Effector memory CD8-positive, alpha-beta T cell (primary cell): ENCODE data around the gene POP4.
A peak's percentile ranks its signal among the peaks of the same experiment; 100 is the strongest.
"Not testable (repeated sequence)": the region's sequence is repeated elsewhere in the genome, so short reads cannot be mapped to it uniquely, and the experiment has no call there.

Source experiments
- ATAC-seq: fragments of 150-1000 bp; cut with Tn5 transposase; replicated peaks from 2 replicates; pipeline ENCODE4 v1.10.0; 2021; ENCODE audit warnings: mild to moderate bottlenecking, moderate library complexity
- DNase-seq, 3 experiments: peaks; one replicate each; pipeline ENCODE4 v3.0.0; 2021
- H3K27ac Mint-ChIP-seq, 2 donors: one replicate each; pipeline ENCODE4 v1.8.0; 2022; ENCODE audit warnings: mild to moderate bottlenecking in 2 of 2, mixed read lengths in 2 of 2, moderate library complexity in 2 of 2
- H3K27me3 Mint-ChIP-seq, 2 donors: one replicate each; pipeline ENCODE4 v1.8.0; 2022; ENCODE audit warnings: mixed read lengths in 2 of 2
- H3K36me3 Mint-ChIP-seq: one replicate; pipeline ENCODE4 v1.8.0; 2022; ENCODE audit warnings: mild to moderate bottlenecking, moderate library complexity, mixed read lengths; ENCODE audit not compliant: insufficient read depth
- H3K4me1 Mint-ChIP-seq, 2 donors: one replicate each; pipeline ENCODE4 v1.8.0; 2022; ENCODE audit warnings: low read depth in 2 of 2, mixed read lengths in 2 of 2
- H3K4me3 Mint-ChIP-seq, 2 donors: one replicate each; pipeline ENCODE4 v1.8.0; 2022; ENCODE audit warnings: mild to moderate bottlenecking in 2 of 2, mixed read lengths in 2 of 2, moderate library complexity in 2 of 2
- H3K9me3 Mint-ChIP-seq, 2 donors: one replicate each; pipeline ENCODE4 v1.8.0; 2022; ENCODE audit warnings: mixed read lengths in 2 of 2

Gene POP4

DNA sequence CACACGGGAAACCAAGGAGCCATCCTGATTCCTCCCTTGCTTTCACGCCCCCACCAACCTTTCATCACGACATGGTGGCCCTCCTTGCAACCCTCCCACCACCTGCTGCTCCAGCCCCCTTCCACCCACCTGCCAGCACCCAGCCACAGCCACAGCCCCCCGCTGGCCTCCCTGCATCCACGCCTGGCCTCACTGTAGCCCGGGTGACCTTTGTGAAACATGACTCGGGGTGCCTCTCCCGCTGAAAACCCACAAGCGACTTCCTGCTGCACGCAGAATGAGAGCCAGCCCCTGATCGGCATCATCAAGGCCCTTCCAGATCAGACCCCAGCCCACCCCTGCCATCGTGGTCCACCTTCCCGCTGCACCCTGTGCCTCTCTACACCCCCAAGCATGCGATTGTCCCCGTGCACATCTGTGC, 14.9 kb downstream of the POP4 start:
- Mint-ChIP-seq H3K4me1 (peaks cover 49 to 59% of the 10 kb centered on the region in 2 donors), H3K4me3 (peak overlapping the region; percentile 83 to 84), H3K27ac (peak overlapping the region; percentile 20 to 97), H3K36me3 (peaks cover 16% of the 10 kb centered on the region), H3K9me3 (no peaks in the 10 kb centered on the region), H3K27me3 (no peaks in the 10 kb centered on the region)
- ATAC-seq (no peak), DNase-seq (no peak)

DNA sequence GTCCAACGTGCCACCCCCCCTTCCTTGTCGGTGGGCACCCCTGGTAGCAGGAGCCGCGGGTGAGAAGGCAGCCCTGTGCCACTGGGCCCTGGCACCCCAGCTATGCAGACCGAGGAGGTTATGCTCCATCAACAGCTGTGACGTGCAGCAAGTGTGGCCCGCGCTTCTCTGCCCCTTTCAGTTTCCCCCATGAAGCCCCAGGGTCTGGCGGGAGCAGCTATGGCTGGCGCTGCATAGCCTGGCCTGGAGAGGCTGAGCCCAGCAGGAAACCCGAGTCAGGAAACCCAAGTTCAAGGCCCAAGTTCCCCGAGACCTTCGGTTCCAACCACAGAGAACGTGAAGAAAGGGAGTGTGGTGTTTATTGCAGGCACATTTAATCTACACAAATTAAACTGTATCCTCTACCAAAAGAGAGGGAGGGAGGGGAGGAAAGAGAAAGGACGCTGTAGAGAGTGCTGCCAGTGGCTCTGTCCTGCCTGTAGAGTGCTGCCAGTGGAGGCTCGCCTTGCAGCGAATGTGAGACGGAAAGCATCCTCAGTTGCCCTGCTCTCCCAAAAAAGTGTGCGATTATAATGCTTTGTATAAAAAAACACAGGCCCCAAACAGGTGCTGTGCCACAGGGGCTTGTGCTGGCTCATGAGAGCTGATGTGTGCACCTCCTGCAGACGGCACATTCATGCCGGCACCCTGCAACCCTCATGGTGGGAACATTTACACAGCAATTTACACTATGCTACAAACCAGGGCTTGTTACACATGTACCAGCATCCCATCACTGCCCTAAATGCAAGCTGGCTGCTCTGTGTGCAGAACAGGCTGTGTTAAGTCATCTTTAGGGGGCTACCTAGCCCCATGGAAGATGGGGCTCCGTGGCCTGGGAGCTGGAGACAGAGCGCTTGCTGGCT, 16.3 kb downstream of the POP4 start:
- peak overlapping the region; percentile 96 to 97 for H3K27ac Mint-ChIP-seq
- DNase-seq (peak; percentile 41 to 60 (median 56)), ATAC-seq (peak; percentile 77)
- no peaks in the 10 kb centered on the region for H3K27me3 Mint-ChIP-seq
- peak overlapping the region; percentile 83 to 84 for H3K4me3 Mint-ChIP-seq
- H3K4me1 Mint-ChIP-seq = peaks cover 54 to 55% of the 10 kb centered on the region in 2 donors
- peaks cover 5% of the 10 kb centered on the region for H3K36me3 Mint-ChIP-seq
- no peaks in the 10 kb centered on the region for H3K9me3 Mint-ChIP-seq

DNA sequence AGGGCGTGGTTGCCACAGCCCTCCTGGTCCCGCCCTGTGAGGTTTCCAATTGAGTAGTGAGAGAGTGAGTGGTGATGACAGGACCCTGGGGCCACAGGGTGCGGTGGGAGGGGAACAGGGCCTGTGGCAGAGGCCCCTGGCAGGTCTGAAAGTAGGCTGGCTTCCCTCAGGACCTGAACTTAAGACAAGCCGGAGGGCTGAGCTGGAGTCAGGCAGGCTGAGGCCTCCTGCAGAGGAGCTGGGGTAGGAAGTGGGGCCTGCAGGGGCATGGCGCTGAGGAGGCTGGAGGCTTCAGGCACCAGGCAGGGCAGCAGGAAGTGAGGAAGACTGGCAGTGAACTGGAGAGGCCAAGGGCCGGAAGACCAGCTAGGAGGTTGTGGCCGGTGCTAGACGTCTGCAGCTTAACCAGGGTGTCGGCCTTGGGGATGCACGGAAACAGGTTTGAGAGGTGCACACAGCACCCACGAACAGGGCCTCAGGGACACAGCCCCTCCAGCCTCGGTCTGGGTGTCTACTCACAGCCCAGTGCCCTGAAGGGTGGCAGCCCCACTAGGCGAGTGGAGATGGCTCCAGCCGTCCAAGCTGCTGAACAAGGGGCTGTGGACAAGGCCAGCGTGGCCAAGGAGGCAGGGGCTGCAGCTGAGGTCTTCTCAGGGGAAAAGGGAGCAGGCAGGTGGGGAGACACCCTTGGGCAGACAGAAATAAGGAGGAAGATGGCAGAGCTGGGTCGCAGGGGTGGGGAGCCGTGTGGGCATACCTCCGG, 17.8 kb downstream of the POP4 start:
- H3K4me1 Mint-ChIP-seq = peaks cover 54% of the 10 kb centered on the region in 2 donors
- H3K9me3 Mint-ChIP-seq = no peaks in the 10 kb centered on the region
- H3K36me3 Mint-ChIP-seq = peaks cover 5% of the 10 kb centered on the region
- peak; percentile 27 to 36 (median 35) for DNase-seq
- H3K27me3 Mint-ChIP-seq = no peaks in the 10 kb centered on the region
- peak overlapping the region; percentile 83 to 84 for H3K4me3 Mint-ChIP-seq
- peak; percentile 57 for ATAC-seq
- H3K27ac Mint-ChIP-seq = peak overlapping the region; percentile 96 to 97

DNA sequence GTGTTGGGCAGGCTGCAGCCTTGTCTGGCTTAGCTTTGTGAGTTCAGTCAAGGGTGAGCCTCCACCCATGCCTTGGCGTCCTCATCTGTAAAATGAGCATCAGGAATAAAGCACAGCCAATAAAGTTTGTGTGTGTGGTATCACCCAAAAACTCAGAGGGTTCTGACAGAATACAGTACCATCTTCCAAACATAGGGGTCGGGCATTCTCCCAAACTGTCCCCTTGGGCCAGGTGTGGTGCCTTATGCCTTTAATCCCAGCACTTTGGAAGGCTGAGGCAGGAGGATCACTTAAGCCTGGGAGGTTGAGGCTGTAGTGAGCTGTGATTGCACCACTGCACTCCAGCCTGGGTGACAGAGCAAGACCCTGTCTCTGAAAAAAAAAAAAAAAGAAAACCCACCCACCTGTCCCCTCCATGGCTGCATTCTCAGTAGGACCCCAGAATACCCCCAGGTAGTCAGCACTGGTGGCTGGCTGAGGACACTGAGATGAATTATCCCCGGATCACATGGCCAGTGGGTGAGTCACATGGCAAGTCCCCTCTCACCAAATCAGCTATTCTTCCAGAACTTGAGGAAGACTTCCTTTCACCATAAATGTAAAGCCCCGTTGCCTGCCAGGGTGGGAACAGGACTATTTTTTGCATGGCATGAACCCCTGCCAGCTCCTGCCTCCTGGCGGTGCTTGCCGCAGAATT, 18.6 kb downstream of the POP4 start:
- H3K9me3 Mint-ChIP-seq = no peaks in the 10 kb centered on the region
- no peak for DNase-seq

DNA sequence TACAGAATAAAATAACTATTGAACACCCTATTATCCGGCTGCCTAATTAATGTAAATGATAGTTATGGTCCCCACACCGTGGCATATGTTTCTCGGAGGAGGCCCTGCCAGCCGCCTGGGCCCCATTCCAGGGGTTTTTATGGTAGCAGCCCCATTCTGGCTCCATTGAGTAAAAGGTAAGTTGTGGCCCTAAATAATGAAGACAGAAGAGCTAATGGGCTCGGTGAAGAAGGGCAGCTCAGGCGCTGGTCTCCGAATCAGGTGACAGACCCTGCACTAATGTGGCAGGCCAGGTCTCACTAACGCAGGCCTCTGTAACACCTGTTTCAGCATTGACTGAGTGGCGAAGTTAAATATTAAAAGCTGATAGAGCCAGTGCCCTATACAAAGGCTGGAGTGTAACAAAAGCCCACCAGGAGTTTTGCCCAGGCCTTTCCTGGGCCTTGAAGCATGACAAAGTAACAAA, 19.1 kb downstream of the POP4 start:
- Mint-ChIP-seq H3K4me3 (peak overlapping the region; percentile 18 to 84), H3K9me3 (no peaks in the 10 kb centered on the region), H3K27ac (peak overlapping the region; percentile 31 to 97), H3K4me1 (peaks cover 54% of the 10 kb centered on the region in 2 donors), H3K27me3 (no peaks in the 10 kb centered on the region), H3K36me3 (peaks cover 5% of the 10 kb centered on the region)
- DNase-seq (no peak), ATAC-seq (no peak)

More for the DNA sequence above, 18.6 kb downstream of the POP4 start:
- ATAC-seq = no peak
- H3K27me3 Mint-ChIP-seq = no peaks in the 10 kb centered on the region
- peak overlapping the region; percentile 83 to 84 for H3K4me3 Mint-ChIP-seq
- peak overlapping the region; percentile 96 to 97 for H3K27ac Mint-ChIP-seq
- peaks cover 54% of the 10 kb centered on the region in 2 donors for H3K4me1 Mint-ChIP-seq
- H3K36me3 Mint-ChIP-seq = peaks cover 5% of the 10 kb centered on the region

DNA sequence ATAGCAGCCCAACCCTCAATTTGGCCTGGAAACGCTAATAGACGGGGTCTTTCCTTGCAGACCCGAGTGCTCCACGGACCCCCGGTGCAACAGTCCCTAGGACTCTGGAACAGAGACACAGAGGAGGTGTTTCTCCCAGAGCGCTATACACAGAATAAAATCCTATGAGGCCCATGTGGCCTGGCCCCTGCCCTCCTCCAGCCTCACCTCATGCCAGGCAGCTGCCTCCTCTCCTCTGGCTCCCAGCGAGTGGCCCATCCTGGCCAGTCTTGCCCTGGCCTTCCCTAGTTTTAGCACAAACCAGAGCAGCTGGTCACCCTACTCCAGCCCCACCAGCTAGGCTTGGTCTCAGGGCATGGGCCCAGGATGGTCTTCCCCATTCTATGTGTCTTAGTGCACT, 20.3 kb downstream of the POP4 start:
- Mint-ChIP-seq H3K27me3 (no peaks in the 10 kb centered on the region), H3K27ac (peak overlapping the region; percentile 31 to 97), H3K4me1 (peaks cover 42% of the 10 kb centered on the region in 2 donors), H3K36me3 (peaks cover 5% of the 10 kb centered on the region), H3K9me3 (no peaks in the 10 kb centered on the region), H3K4me3 (no peak overlapping the region)
- ATAC-seq (no peak), DNase-seq (no peak)

DNA sequence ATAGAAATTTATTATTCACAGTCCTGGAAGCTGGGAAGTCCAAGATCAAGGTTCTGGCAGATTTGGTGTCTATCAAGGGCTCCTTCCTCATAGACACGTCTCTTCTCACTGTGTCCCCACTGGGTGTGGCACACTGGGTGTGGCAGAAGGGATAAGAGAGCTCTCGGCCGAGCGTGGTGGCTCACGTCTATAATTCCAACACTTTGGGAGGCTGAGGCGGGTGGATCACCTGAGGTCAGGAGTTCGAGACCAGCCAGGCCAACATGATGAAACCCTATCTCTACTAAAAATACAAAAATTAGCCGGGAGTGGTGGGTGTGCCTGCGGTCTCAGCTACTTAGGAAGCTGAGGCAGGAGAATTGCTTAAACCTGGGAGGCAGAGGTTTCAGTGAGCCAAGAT, 20.7 kb downstream of the POP4 start:
- Mint-ChIP-seq H3K4me1 (peaks cover 38% of the 10 kb centered on the region in 2 donors), H3K27ac (peak overlapping the region; percentile 25 to 97)
- not testable (repeated sequence) for ATAC-seq, H3K27me3 Mint-ChIP-seq, H3K36me3 Mint-ChIP-seq, DNase-seq, H3K9me3 Mint-ChIP-seq, H3K4me3 Mint-ChIP-seq

DNA sequence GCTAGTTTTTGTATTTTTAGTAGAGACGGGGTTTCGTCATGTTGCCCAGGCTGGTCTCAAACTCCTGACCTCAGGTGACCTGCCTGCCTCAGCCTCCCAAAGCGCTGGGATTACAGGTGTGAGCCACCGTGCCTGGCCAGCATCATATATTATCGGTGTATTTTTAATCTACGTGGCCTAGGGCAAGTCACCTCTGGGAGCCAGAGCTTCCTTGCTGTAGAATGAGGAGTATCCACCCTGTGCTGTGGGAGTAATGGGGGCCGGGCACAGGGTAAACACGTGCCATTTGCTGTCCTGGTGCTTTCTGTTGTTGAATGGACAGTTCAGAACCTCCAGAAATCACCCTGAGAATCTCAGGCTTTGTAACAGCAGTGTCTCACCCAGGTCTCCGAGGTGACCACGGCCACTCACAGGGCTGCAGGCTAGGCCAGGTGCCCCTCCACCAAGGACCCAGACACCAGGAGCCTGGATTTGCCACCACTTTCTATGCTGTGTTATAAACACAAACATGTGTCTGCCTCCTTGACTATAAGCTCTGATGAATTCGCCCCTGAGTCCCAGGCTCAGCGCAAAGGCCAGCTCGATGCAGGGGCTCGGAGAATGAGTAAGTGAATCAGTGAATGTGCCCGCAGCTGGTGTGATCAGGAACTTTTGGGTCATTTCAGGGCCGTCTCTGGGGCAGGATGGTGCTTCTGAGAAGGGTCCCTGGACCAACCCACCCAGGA, 22.7 kb downstream of the POP4 start:
- H3K4me1 Mint-ChIP-seq = peaks cover 18% of the 10 kb centered on the region in 2 donors
- H3K27me3 Mint-ChIP-seq = no peaks in the 10 kb centered on the region
- DNase-seq (no peak), ATAC-seq (no peak)
- H3K4me3 Mint-ChIP-seq = no peak overlapping the region
- peaks cover 4% of the 10 kb centered on the region for H3K36me3 Mint-ChIP-seq
- H3K9me3 Mint-ChIP-seq = no peaks in the 10 kb centered on the region
- no peak overlapping the region for H3K27ac Mint-ChIP-seq

DNA sequence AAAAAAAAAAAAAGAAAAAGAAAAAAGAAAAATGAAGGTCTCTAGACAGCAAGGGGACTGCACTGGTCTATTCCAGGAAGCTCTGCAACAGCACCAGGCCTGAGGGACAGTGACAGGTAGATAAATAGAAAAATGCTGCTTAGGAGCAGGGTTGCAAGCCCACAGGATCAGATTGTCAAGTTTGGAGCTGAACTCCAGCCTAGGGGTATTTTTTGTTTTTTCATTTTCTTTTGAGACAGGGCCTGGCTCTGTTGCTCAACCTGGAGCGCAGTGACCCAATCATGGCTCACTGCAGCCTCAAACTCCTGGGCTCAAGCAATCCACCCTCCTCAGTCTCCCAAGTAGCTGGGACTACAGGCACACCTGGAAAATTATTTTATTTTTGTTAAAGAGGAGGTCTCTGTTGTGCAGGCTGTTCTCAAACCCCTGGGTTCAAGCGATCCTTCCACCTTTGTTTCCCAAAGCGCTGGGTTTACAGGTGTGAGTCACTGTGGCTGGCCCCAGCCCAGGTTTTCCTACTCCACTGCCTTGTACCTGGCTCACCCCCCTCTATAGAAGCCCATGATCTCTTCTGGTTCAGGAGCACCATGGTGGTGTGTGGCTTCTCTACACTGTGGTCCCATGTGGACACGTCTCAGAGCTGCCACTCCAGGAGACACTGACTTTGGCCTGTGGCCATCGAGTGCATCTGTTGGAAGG, 23.9 kb downstream of the POP4 start:
- no peaks in the 10 kb centered on the region for H3K9me3 Mint-ChIP-seq
- DNase-seq = no peak
- ATAC-seq = no peak
- H3K27me3 Mint-ChIP-seq = no peaks in the 10 kb centered on the region
- H3K4me1 Mint-ChIP-seq = peaks cover 7 to 9% of the 10 kb centered on the region in 2 donors
- no peak overlapping the region for H3K4me3 Mint-ChIP-seq
- H3K27ac Mint-ChIP-seq = no peak overlapping the region
- no peaks in the 10 kb centered on the region for H3K36me3 Mint-ChIP-seq

DNA sequence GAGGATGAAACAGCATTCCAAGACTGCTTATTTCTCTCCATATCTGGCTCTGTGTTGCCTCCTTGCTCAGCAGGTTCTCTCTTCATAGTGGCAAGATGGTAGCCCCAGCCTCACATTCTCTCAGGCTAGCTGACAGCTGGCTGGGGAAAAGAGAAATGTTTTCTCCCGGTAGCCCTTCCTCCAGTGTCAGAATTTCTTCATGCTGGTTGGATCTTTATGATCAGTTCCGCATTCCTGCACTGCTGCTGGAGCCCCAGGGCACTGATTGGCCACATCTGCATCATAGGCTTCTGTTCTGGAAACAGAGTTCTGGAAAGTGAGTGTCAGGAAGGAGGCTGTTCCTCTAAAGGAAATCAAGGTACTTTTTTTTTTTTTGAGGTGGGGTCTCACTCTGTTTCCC, 24.6 kb downstream of the POP4 start:
- Mint-ChIP-seq H3K27me3 (no peaks in the 10 kb centered on the region), H3K4me3 (no peak overlapping the region), H3K27ac (no peak overlapping the region), H3K9me3 (no peaks in the 10 kb centered on the region), H3K4me1 (peaks cover 2 to 5% of the 10 kb centered on the region in 2 donors), H3K36me3 (no peaks in the 10 kb centered on the region)
- ATAC-seq (no peak), DNase-seq (no peak)

DNA sequence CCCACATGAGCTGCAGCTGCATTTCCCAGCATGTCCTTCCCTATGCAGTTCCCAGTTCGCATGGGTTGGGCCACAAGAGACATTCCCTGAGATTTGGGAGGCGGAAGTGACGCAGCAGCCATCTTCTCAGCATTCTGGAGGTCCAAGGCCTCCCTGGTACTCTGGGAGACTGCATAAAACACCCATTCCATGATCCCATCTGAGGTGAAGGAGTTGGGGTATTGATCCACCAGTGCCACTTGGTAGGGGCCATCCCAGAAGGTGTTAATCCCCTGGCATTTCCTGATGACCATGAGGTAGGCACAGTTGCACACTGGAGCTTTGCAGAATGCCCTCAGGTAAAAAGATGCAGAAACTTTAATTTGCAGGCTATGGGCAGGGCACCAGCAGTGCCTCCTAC, 25.4 kb downstream of the POP4 start:
- Mint-ChIP-seq H3K27ac (no peak overlapping the region), H3K36me3 (no peaks in the 10 kb centered on the region), H3K4me3 (no peak overlapping the region), H3K4me1 (peaks cover 2 to 4% of the 10 kb centered on the region in 2 donors), H3K27me3 (no peaks in the 10 kb centered on the region), H3K9me3 (no peaks in the 10 kb centered on the region)
- no peak for DNase-seq
- ATAC-seq = no peak

DNA sequence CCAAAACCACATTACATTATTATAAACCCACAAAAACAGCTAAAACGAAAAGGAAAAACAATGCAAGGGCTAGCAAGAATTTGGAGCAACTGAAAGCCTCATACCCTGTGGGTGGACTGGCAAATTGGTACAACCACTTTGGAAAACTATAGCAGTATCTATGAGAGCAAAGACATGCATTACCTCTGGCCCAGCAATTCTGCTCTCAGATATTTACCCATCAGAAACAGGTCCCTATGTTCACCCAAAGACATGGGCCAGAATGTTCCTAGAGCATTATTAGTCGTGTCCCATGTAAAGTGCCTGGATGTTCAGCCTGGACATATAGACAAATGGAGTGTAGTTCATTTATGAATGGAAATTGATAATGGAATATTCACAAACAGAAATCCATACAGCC, 27.9 kb downstream of the POP4 start:
- ATAC-seq = no peak
- H3K27ac Mint-ChIP-seq = no peak overlapping the region
- H3K27me3 Mint-ChIP-seq = no peaks in the 10 kb centered on the region
- no peaks in the 10 kb centered on the region for H3K36me3 Mint-ChIP-seq
- no peak for DNase-seq
- no peaks in the 10 kb centered on the region for H3K9me3 Mint-ChIP-seq
- no peaks in the 10 kb centered on the region for H3K4me1 Mint-ChIP-seq
- no peak overlapping the region for H3K4me3 Mint-ChIP-seq
